Measurements from ENCODE around the gene HBQ1. TPM values are rescaled to one million over a fixed set of nuclear protein-coding genes. Genes with fewer than 3 reads are reported as not detected.
A peak's percentile ranks its signal among the peaks of the same experiment; 100 is the strongest.
"Not testable (repeated sequence)": the region's sequence is repeated elsewhere in the genome, so short reads cannot be mapped to it uniquely, and the experiment has no call there.

HBQ1 gene
- total RNA-seq, 1 donor from 2014 or later, result 0.96 TPM

DNA sequence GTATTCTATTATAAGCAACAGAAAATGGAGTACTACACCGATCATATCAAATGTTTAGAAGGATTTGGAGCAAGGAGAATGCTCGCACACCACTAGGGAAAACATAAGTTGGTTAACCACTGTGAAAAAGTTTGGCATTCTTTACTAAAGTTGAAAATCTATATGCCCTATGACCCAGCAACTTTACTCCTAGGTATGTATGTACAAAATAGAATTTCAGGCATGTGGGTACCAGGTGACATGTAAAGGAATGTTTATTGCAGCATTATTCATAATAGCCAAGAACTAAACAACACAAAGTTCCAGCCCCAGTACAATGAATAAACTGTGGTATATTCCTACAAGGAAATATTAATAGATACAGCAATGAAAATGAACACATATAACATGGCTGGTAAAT lies 33.6 kb upstream of the HBQ1 start:
- H3K4me3 ChIP-seq (ENCODE audit: low read depth, low read length), result no peak overlapping the region
- no peak for DNase-seq (ENCODE audit: low read depth)
- no peaks in the 10 kb centered on the region for H3K36me3 ChIP-seq (ENCODE audit: control insufficient read depth, insufficient read depth, low read length)
- H3K27me3 ChIP-seq (ENCODE audit: control insufficient read depth, insufficient read depth, low read length), result peaks cover 4% of the 10 kb centered on the region
- TF ChIP-seq, protein P1, sequence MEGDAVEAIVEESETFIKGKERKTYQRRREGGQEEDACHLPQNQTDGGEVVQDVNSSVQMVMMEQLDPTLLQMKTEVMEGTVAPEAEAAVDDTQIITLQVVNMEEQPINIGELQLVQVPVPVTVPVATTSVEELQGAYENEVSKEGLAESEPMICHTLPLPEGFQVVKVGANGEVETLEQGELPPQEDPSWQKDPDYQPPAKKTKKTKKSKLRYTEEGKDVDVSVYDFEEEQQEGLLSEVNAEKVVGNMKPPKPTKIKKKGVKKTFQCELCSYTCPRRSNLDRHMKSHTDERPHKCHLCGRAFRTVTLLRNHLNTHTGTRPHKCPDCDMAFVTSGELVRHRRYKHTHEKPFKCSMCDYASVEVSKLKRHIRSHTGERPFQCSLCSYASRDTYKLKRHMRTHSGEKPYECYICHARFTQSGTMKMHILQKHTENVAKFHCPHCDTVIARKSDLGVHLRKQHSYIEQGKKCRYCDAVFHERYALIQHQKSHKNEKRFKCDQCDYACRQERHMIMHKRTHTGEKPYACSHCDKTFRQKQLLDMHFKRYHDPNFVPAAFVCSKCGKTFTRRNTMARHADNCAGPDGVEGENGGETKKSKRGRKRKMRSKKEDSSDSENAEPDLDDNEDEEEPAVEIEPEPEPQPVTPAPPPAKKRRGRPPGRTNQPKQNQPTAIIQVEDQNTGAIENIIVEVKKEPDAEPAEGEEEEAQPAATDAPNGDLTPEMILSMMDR (IDR thresholded peaks at IDR 0.05; ENCODE audit: insufficient read depth, low read length, poor library complexity, severe bottlenecking), result no peak

DNA sequence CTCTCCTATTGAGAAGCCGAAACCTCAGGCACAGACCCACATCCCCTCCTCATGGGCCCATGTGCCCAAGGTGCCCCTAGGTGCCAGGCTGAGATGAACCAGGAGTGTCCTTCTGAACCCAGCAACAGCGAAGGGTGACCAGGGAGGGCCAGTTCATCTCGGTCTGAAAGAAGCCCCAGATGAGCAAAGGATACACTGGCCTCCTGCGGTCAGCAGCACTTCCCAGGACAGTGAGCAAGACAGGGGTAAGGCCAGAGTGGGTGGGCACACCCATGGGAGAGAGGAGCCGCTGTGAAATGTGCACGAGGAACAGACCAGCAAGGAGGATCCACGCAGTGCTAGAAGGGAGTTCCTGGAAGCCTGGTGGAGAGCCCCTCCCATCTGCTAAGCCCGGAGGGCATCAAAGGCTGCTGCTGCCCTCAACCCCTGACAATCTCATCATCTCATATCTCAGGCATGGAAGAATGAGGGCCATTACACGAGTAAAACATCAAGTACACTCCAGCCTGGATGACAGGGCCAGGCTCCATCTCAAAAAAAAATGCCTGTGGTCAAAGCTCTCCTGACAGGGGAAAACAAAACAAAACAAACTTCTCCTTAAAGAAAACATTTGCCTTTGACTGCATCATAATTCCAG lies 31.1 kb upstream of the HBQ1 start:
- DNase-seq (ENCODE audit: low read depth), result no peak
- TF ChIP-seq, protein P1 (IDR thresholded peaks at IDR 0.05; ENCODE audit: insufficient read depth, low read length, poor library complexity, severe bottlenecking), result no peak
- Histone ChIP-seq H3K36me3 (ENCODE audit: control insufficient read depth, insufficient read depth, low read length) (no peaks in the 10 kb centered on the region), H3K27me3 (ENCODE audit: control insufficient read depth, insufficient read depth, low read length) (peaks cover 6% of the 10 kb centered on the region), H3K4me3 (ENCODE audit: low read depth, low read length) (no peak overlapping the region)

DNA sequence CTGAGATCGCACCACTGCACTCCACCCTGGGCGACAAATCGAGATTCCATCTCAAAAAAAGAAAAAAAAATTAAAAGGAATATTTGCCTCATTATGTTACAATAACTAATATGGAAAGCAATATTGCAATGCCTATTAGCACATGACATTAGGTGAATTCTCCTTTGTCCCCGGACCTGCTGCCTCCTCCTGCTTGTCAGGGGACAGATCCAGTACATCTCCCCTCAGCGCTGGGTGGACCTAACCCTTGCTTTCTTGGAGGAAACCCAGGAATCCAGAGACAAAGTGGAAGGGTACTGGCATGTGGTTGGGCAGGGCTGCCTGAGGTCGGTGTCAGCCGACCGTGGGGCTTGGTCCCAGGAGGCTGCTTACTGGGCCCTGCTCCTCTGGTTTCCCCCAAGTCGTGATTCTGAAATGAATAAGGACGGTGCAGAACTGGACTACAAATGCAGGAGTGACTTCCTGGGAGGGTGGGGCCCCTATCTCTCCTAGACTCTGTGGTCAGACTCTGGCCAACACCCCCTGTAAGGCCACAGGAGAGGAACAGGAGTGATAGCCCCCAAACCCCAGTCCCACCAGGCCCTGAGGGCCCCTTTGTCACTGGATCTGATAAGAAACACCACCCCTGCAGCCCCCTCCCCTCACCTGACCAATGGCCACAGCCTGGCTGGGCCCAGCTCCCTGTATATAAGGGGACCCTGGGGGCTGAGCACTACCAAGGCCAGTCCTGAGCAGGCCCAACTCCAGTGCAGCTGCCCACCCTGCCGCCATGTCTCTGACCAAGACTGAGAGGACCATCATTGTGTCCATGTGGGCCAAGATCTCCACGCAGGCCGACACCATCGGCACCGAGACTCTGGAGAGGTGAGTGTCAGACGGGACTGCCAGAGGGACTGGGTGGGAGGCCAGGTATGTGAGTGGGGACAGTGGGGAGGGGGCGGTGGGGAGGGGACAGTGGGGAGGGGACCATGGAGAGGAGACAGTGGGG lies 27.8 kb upstream of the HBQ1 start, which contains the start of gene HBZ:
Gene HBZ, plus strand, starts transcription at position 504 of the 988 bp plus-strand sequence. Its CDS starts 266 bp downstream, at position 770.
- H3K36me3 ChIP-seq (ENCODE audit: control insufficient read depth, insufficient read depth, low read length), result no peaks in the 10 kb centered on the region
- H3K4me3 ChIP-seq (ENCODE audit: low read depth, low read length), result no peak within 1 kb of the TSS
- peaks cover 14% of the 10 kb centered on the region for H3K27me3 ChIP-seq (ENCODE audit: control insufficient read depth, insufficient read depth, low read length)
- TF ChIP-seq, protein P1 (IDR thresholded peaks at IDR 0.05; ENCODE audit: insufficient read depth, low read length, poor library complexity, severe bottlenecking), result no peak
- DNase-seq (ENCODE audit: low read depth), result no peak

DNA sequence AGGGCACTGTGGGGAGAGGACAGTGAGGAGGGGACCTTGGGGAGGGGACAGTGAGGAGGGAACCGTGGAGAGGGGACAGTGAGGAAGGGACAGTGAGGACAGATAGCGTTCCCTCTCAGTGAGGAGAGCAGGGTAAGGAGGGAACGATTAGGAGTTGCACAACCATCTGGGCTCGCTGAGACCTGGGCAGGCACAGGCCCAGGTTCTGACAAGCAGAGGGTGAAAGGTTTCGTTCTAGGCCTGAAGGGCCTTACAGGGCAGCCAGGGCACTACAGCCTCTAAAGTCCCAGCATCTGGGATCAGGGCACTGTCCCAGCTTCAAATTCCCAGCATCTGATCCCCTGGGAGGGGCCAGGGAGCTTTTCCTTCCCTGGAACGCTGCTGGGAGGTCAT lies 27.1 kb upstream of the HBQ1 start:
- not testable (repeated sequence) for DNase-seq (ENCODE audit: low read depth); H3K4me3 ChIP-seq (ENCODE audit: low read depth, low read length); H3K36me3 ChIP-seq (ENCODE audit: control insufficient read depth, insufficient read depth, low read length)
- peaks cover 16% of the 10 kb centered on the region for H3K27me3 ChIP-seq (ENCODE audit: control insufficient read depth, insufficient read depth, low read length)

DNA sequence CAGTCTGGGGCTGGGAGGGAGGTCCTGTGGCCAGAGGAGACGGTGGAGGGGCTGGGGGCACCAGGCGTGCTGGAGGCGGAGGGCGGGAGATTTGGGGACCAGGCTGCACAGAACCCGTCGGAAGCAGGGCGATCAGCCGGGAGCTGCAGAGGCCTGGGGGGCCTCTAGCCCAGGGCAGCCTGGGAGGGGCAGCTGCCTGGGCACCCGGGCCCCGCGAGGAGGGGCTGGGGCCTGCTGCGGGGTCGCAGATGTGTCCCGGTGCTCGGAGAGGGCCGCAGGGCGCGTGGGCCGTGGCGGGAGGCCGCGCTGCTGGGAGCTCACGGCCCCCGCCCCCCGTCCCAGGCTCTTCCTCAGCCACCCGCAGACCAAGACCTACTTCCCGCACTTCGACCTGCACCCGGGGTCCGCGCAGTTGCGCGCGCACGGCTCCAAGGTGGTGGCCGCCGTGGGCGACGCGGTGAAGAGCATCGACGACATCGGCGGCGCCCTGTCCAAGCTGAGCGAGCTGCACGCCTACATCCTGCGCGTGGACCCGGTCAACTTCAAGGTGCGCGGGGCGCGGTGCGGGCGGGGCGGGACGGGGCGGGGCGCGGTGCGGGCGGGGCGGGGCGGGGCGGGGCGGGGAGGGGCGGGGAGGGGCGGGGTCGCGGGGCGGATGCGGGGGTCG lies 26.6 kb upstream of the HBQ1 start:
- not testable (repeated sequence) for H3K4me3 ChIP-seq (ENCODE audit: low read depth, low read length); H3K36me3 ChIP-seq (ENCODE audit: control insufficient read depth, insufficient read depth, low read length); DNase-seq (ENCODE audit: low read depth)
- peaks cover 16% of the 10 kb centered on the region for H3K27me3 ChIP-seq (ENCODE audit: control insufficient read depth, insufficient read depth, low read length)

DNA sequence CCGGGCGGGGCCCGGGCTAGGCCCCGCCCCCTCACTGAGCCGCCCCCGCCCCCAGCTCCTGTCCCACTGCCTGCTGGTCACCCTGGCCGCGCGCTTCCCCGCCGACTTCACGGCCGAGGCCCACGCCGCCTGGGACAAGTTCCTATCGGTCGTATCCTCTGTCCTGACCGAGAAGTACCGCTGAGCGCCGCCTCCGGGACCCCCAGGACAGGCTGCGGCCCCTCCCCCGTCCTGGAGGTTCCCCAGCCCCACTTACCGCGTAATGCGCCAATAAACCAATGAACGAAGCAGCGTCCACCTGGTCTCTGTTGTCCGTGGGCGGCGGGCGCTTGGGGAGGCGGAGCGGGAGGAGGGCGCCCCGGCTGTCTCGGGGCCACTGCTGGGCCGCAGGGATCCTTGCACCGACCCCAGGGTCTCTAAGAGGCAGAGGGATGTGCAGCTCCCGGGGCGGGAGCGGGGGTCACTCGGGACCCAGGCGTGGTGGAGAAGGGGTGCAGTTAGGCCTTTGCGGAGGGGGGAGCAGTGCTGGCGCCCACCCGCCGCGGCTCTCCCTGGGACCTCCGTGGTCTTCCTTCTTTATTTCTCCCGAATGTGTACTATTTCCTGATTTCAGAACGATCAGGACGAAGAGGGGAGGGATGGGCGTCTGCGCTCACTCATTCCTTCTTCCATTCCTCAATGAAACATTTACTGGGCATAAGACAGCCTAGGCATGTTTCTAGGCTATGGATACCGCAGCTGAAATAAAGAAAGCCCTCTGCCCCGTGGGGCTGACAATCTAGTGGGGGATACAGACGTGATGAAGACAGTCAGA lies 25.8 kb upstream of the HBQ1 start:
- DNase-seq (ENCODE audit: low read depth), result no peak
- TF ChIP-seq, protein P1 (IDR thresholded peaks at IDR 0.05; ENCODE audit: insufficient read depth, low read length, poor library complexity, severe bottlenecking), result no peak
- H3K36me3 ChIP-seq (ENCODE audit: control insufficient read depth, insufficient read depth, low read length), result no peaks in the 10 kb centered on the region
- H3K4me3 ChIP-seq (ENCODE audit: low read depth, low read length), result peak overlapping the region; percentile 47
- H3K27me3 ChIP-seq (ENCODE audit: control insufficient read depth, insufficient read depth, low read length), result peaks cover 15% of the 10 kb centered on the region
